A549 (cell line): ENCODE measurements around the gene CCDC97. TPM values are rescaled to one million over a fixed set of nuclear protein-coding genes. Genes with fewer than 3 reads are reported as not detected.

Experiments used
- ATAC-seq, 2 experiments: fragments of 200-7000 bp in 1 of 2; fragments of >200 bp in 1 of 2; cut with Nextera tagmentation in 1 of 2; cut with Tn5 transposase in 1 of 2; 3 replicates each; pipeline versions ENCODE4 v1.8.0 to v1.9.1; 2018 to 2020; ENCODE audit warnings: mild to moderate bottlenecking in 1 of 2, moderate library complexity in 1 of 2
- CTCF ChIA-PET: fragments of 300-600 bp; sonication (Branson Sonifier 250); formaldehyde crosslinking; extraction: SDS; loops from one replicate; lab custom pipeline; 2021; ENCODE audit warnings: antibody characterized with exemption, inconsistent platforms; lab: Yijun Ruan, JAX
- POLR2A ChIA-PET: fragments of 350-600 bp; formaldehyde crosslinking; extraction: SDS; loops from one replicate; lab custom pipeline; 2021; ENCODE audit warnings: antibody characterized with exemption, inconsistent platforms; lab: Yijun Ruan, JAX
- DNase-seq, 2 experiments: peaks; one replicate each; pipeline versions ENCODE4 v3.0.0 to v3.0.0-alpha.2; 2011 to 2016; ENCODE audit warnings: low read depth in 1 of 2, low spot score in 1 of 2
- FAIRE-seq: peaks from 2 replicates; lab custom pipeline; 2011; peaks lifted over from hg19 to GRCh38; lab: Jason Lieb, UNC
- H3K27ac ChIP-seq, 2 experiments: fragments of >200 bp; sonication (Bioruptor Twin); formaldehyde crosslinking; 3 replicates each; pipeline ENCODE4 v1.5.1; 2016 to 2017
- H3K4me1 ChIP-seq: fragments of >200 bp; sonication (Bioruptor Twin); formaldehyde crosslinking; 3 replicates; pipeline ENCODE4 v1.6.1; 2016
- H3K4me2 ChIP-seq: fragments of >200 bp; sonication (Bioruptor Twin); formaldehyde crosslinking; 3 replicates; pipeline ENCODE4 v1.6.1; 2016
- H3K4me3 ChIP-seq: fragments of >200 bp; sonication (Bioruptor Twin); formaldehyde crosslinking; 3 replicates; pipeline ENCODE4 v1.5.1; 2016
- H3K9me3 ChIP-seq: fragments of >200 bp; sonication (Bioruptor Twin); formaldehyde crosslinking; 3 replicates; pipeline ENCODE4 v1.6.1; 2016
- BCL3 ChIP-seq: fragments of >200 bp; sonication (Bioruptor Twin); formaldehyde crosslinking; IDR thresholded peaks from 3 replicates; pipeline ENCODE4 v1.6.1; 2016
- BHLHE40 ChIP-seq: IDR thresholded peaks from 2 replicates; pipeline ENCODE4 v1.6.1; 2012; ENCODE audit warnings: low read depth, low read length, inconsistent platforms
- CBX2 ChIP-seq: fragments of 200-600 bp; sonication (generic); IDR thresholded peaks from 2 replicates; pipeline ENCODE4 v1.6.1; 2016; ENCODE audit warnings: low read depth, mild to moderate bottlenecking, borderline replicate concordance
- CBX8 ChIP-seq: fragments of 200-600 bp; sonication (generic); IDR thresholded peaks from 2 replicates; pipeline ENCODE4 v1.6.1; 2016
- CEBPB ChIP-seq, 2 experiments: fragments of >200 bp in 1 of 2; sonication (Bioruptor Twin) in 1 of 2; formaldehyde crosslinking in 1 of 2; IDR thresholded peaks; 2 replicates each; pipeline ENCODE4 v1.6.1; 2012 to 2016
- EP300 ChIP-seq, 2 experiments: fragments of >200 bp; sonication (Bioruptor Twin); formaldehyde crosslinking; IDR thresholded peaks; 2 replicates in 1 of 2; 3 replicates in 1 of 2; pipeline ENCODE4 v1.6.1; 2016 to 2017
- ESRRA ChIP-seq: fragments of 150-350 bp; IDR thresholded peaks from 2 replicates; pipeline ENCODE4 v1.6.1; 2014; ENCODE audit warnings: mild to moderate bottlenecking, low read length, borderline replicate concordance
- FOSB ChIP-seq: fragments of 250-450 bp; sonication (Bioruptor Pico); IDR thresholded peaks from 2 replicates; pipeline ENCODE4 v1.5.0; 2020; ENCODE audit warnings: mild to moderate bottlenecking, moderate library complexity
- FOSL2 ChIP-seq, 2 experiments: fragments of 450-650 bp in 1 of 2; fragments of >200 bp in 1 of 2; sonication (Bioruptor Twin) in 1 of 2; formaldehyde crosslinking; IDR thresholded peaks; 2 replicates each; pipeline versions ENCODE4 v1.5.0 to v1.6.1; 2016 to 2020; ENCODE audit warnings: mild to moderate bottlenecking in 1 of 2, moderate library complexity in 1 of 2
- GATA3 ChIP-seq: IDR thresholded peaks from 2 replicates; pipeline ENCODE4 v1.6.1; 2012; ENCODE audit warnings: borderline replicate concordance
- HOXA7 ChIP-seq: fragments of 250-450 bp; sonication (Bioruptor Pico); IDR thresholded peaks from 2 replicates; pipeline ENCODE4 v1.5.0; 2020; ENCODE audit warnings: mild to moderate bottlenecking, moderate library complexity
- HOXB13 ChIP-seq: fragments of 250-450 bp; sonication (Bioruptor Pico); IDR thresholded peaks from 2 replicates; pipeline ENCODE4 v1.5.0; 2020; ENCODE audit warnings: low read depth, mild to moderate bottlenecking, moderate library complexity
- JUN ChIP-seq, 2 experiments: fragments of >200 bp; sonication (Bioruptor Twin); formaldehyde crosslinking; IDR thresholded peaks; 2 replicates in 1 of 2; 3 replicates in 1 of 2; pipeline ENCODE4 v1.6.1; 2016 to 2017
- MAFK ChIP-seq: fragments of 450-650 bp; IDR thresholded peaks from 2 replicates; pipeline ENCODE4 v1.6.1; 2014; ENCODE audit not compliant: partially characterized antibody
- MAX ChIP-seq: IDR thresholded peaks from 2 replicates; pipeline ENCODE4 v1.6.1; 2012
- MAZ ChIP-seq: fragments of 150-350 bp; IDR thresholded peaks from 2 replicates; pipeline ENCODE4 v1.6.1; 2014; ENCODE audit warnings: antibody characterized with exemption, low read depth, low read length, borderline replicate concordance
- MYC ChIP-seq: IDR thresholded peaks from 2 replicates; pipeline ENCODE4 v1.6.1; 2012; ENCODE audit warnings: mild to moderate bottlenecking, inconsistent platforms, low read length, improper control_type of control experiment, borderline replicate concordance
- PBX3 ChIP-seq: IDR thresholded peaks from 2 replicates; pipeline ENCODE4 v1.6.1; 2012
- PHF8 ChIP-seq: fragments of 200-600 bp; sonication (generic); IDR thresholded peaks from 2 replicates; pipeline ENCODE4 v1.6.1; 2016; ENCODE audit warnings: low read depth, mild to moderate bottlenecking, antibody characterized with exemption, moderate library complexity, borderline replicate concordance
- POLR2A ChIP-seq: IDR thresholded peaks from 2 replicates; pipeline ENCODE4 v1.6.1; 2012; ENCODE audit warnings: mild to moderate bottlenecking, low read length
- RCOR1 ChIP-seq: fragments of 150-350 bp; IDR thresholded peaks from 2 replicates; pipeline ENCODE4 v1.6.1; 2014; ENCODE audit warnings: antibody characterized with exemption, low read length, low read depth
- RFX5 ChIP-seq: fragments of 450-650 bp; IDR thresholded peaks from 2 replicates; pipeline ENCODE4 v1.7.1; 2014; ENCODE audit warnings: antibody characterized with exemption, mild to moderate bottlenecking, moderate library complexity
- SREBF2 ChIP-seq: fragments of 450-650 bp; IDR thresholded peaks from 2 replicates; pipeline ENCODE4 v1.6.1; 2014; ENCODE audit warnings: mild to moderate bottlenecking, moderate library complexity
- TFCP2L1 ChIP-seq: fragments of 250-450 bp; sonication (Bioruptor Pico); IDR thresholded peaks from 2 replicates; pipeline ENCODE4 v1.5.0; 2021; ENCODE audit warnings: mild to moderate bottlenecking
- ZFP36 ChIP-seq: fragments of 450-650 bp; IDR thresholded peaks from 2 replicates; pipeline ENCODE4 v1.6.1; 2014; ENCODE audit warnings: borderline replicate concordance; ENCODE audit not compliant: partially characterized antibody
- ZNF302 ChIP-seq: fragments of 250-450 bp; sonication (Bioruptor Pico); IDR thresholded peaks from 2 replicates; pipeline ENCODE4 v1.9.0; 2021; ENCODE audit warnings: inconsistent platforms, mild to moderate bottlenecking, moderate library complexity
- WGBS: methylation state at CpG from one replicate; pipeline ENCODE4 v1.1.6; 2017; ENCODE audit errors: missing lambda C conversion rate; 5-methylcytosine and 5-hydroxymethylcytosine counted together
- polyA plus RNA-seq, 4 experiments: library from polyadenylated mRNA; depleted of rRNA in 3 of 4; stranded (reverse); fragments of >200 nt; fragmentation: RNase III in 1 of 4; extraction: RNeasy Plus Mini Kit Qiagen cat#74134 plus additional on column Dnase treatment in 1 of 4; gene quantifications; 2 replicates in 3 of 4; 3 replicates in 1 of 4; pipeline ENCODE4 v1.2.3, GENCODE V29; 2011 to 2017

Gene CCDC97
- polyA plus RNA-seq, 2 of the 4 experiments (the other 2 are of a cell fraction) = 18.7 to 26.8 TPM

- H3K9me3 ChIP-seq = no peaks in the 10 kb centered on the region
- CTCF ChIA-PET = interaction anchor here (0.6 to 23.9 kb wide), 7 partner anchors 8 to 120 kb away, joined by 3 to 295 read pairs (median 8); partner anchors contain the start of genes B9D2 and TGFB1
- 87% methylated on average over 10 of the region's 10 CpGs for WGBS
- no peak for TF ChIP-seq CBX8
- TF ChIP-seq MAX = no peak
- no peak for TF ChIP-seq FOSB
- TF ChIP-seq BCL3 = no peak
- TF ChIP-seq ESRRA = no peak
- TF ChIP-seq HOXB13 (CRISPR knock-in tag) = no peak
- TF ChIP-seq RCOR1 = no peak
- TF ChIP-seq, all 56 proteins: peak for 0
- no peak overlapping the region for H3K4me2 ChIP-seq
- no peak overlapping the region for H3K27ac ChIP-seq
- DNase-seq = no peak
- FAIRE-seq = no peak
- POLR2A ChIA-PET = no interaction called here
- peaks cover 9% of the 10 kb centered on the region for H3K4me1 ChIP-seq
- no peak for ATAC-seq
- no peak overlapping the region for H3K4me3 ChIP-seq
Observed at GRCh38 chr19:41335467-41335866, 25.5 kb downstream of the CCDC97 start.

GRCh38 chr19:41339936-41340335 lies 30.0 kb downstream of the CCDC97 start:
- ChIA-PET POLR2A (interaction anchor here (0.6 to 1.5 kb wide), 2 partner anchors 9 to 24 kb away, joined by 3 read pairs; partner anchors contain the start of gene B9D2), CTCF (interaction anchor here (1.1 to 23.9 kb wide), 5 partner anchors 10 to 231 kb away, joined by 3 to 295 read pairs (median 10); partner anchors contain the start of gene TGFB1)
- Histone ChIP-seq H3K27ac (no peak overlapping the region), H3K4me3 (no peak overlapping the region), H3K4me1 (peaks cover 9% of the 10 kb centered on the region), H3K9me3 (no peaks in the 10 kb centered on the region), H3K4me2 (no peak overlapping the region)
- ATAC-seq = peak; percentile 64 to 72; a peak in 5 of 6 replicates
- FAIRE-seq = peak; percentile 99
- 86% methylated on average over 5 of the region's 5 CpGs for WGBS
- DNase-seq = peak; percentile 66 to 83
- TF ChIP-seq MAZ (no peak), ZNF302 (CRISPR knock-in tag) (no peak), GATA3 (peak; percentile 31; the same call in 1 of the 2 replicates), PBX3 (no peak), EP300 (IDR thresholded peaks at IDR 0.05) (no peak), BHLHE40 (no peak), RFX5 (no peak), MAFK (no peak), CBX2 (no peak), FOSL2 (IDR thresholded peaks at IDR 0.05) (0 out of 2 replicates have a peak, but pooled peaks have one; percentile 20), FOSL2 (CRISPR knock-in tag; IDR thresholded peaks at IDR 0.05) (peak; percentile 61), MAX (no peak), JUN (IDR thresholded peaks at IDR 0.05) (no peak; a peak in 1 of 5 replicates), CEBPB (IDR thresholded peaks at IDR 0.05) (peak in 1 of 2 experiments; percentile 69; a peak in 2 of 4 replicates), POLR2A (no peak), RCOR1 (no peak), MYC (no peak), TFCP2L1 (no peak), ZFP36 (no peak), PHF8 (no peak), HOXA7 (no peak), SREBF2 (no peak)
